OCI-LY1 (cell line): ENCODE measurements around the gene SLC39A11.

Source experiments
- H2AFZ ChIP-seq: fragments of 200-600 bp; sonication (generic), shearing (Covaris generic); 2 replicates; pipeline ENCODE4 v1.6.0; 2014; ENCODE audit warnings: antibody characterized with exemption, mild to moderate bottlenecking, low read length
- H3F3A ChIP-seq: fragments of 200-600 bp; sonication (generic), shearing (Covaris generic); 2 replicates; pipeline ENCODE4 v1.6.0; 2014; ENCODE audit warnings: mild to moderate bottlenecking, antibody characterized with exemption, low read length, moderate library complexity; ENCODE audit not compliant: insufficient read depth
- H3K27ac ChIP-seq: fragments of 200-600 bp; sonication (generic); 2 replicates; pipeline ENCODE4 v1.5.1; 2014; ENCODE audit warnings: low read length, mixed run types, mild to moderate bottlenecking, low read depth; ENCODE audit not compliant: poor library complexity, severe bottlenecking
- H3K27me3 ChIP-seq: fragments of 200-600 bp; sonication (generic); 2 replicates; pipeline ENCODE4 v1.6.0; 2014; ENCODE audit warnings: antibody characterized with exemption, mild to moderate bottlenecking, low read length, moderate library complexity; ENCODE audit not compliant: insufficient read depth
- H3K36me3 ChIP-seq: fragments of 200-600 bp; sonication (generic); 2 replicates; pipeline ENCODE4 v1.6.1; 2014; ENCODE audit warnings: mild to moderate bottlenecking, antibody characterized with exemption, low read length, moderate library complexity, mixed read lengths; ENCODE audit not compliant: insufficient read depth
- H3K4me1 ChIP-seq: fragments of 200-600 bp; sonication (generic); 2 replicates; pipeline ENCODE4 v1.5.1; 2014; ENCODE audit warnings: mild to moderate bottlenecking, low read length, moderate library complexity; ENCODE audit not compliant: insufficient read depth, severe bottlenecking
- H3K4me2 ChIP-seq: fragments of 200-600 bp; sonication (generic), shearing (Covaris generic); 2 replicates; pipeline ENCODE4 v1.6.1; 2014; ENCODE audit warnings: low read length
- H3K4me3 ChIP-seq: fragments of 200-600 bp; sonication (generic); 2 replicates; pipeline ENCODE4 v1.5.1; 2014; ENCODE audit warnings: low read length, low read depth, mild to moderate bottlenecking, mixed read lengths; ENCODE audit not compliant: poor library complexity, severe bottlenecking
- H3K79me2 ChIP-seq: fragments of 200-600 bp; shearing (Covaris generic); 2 replicates; pipeline ENCODE4 v1.6.1; 2016; ENCODE audit warnings: mixed run types, low read length, mixed read lengths; ENCODE audit not compliant: insufficient read depth
- H3K9ac ChIP-seq: fragments of 200-600 bp; sonication (generic), shearing (Covaris generic); 2 replicates; pipeline ENCODE4 v1.6.1; 2014; ENCODE audit warnings: mild to moderate bottlenecking, low read length, mixed read lengths
- H3K9me2 ChIP-seq: fragments of 200-600 bp; sonication (generic), shearing (Covaris generic); 2 replicates; pipeline ENCODE4 v1.6.1; 2014; ENCODE audit warnings: low read depth, mild to moderate bottlenecking, low read length, mixed read lengths
- H3K9me3 ChIP-seq: fragments of 200-600 bp; shearing (Covaris generic); 2 replicates; pipeline ENCODE4 v1.6.1; 2014; ENCODE audit warnings: low read length, mixed read lengths
- H4K20me1 ChIP-seq: fragments of 200-600 bp; sonication (generic), shearing (Covaris generic); 2 replicates; pipeline ENCODE4 v1.6.0; 2016; ENCODE audit warnings: mild to moderate bottlenecking, low read length; ENCODE audit not compliant: insufficient read depth
- CTCF ChIP-seq: fragments of 200-600 bp; sonication (generic), shearing (Covaris generic); IDR thresholded peaks from 2 replicates; pipeline ENCODE4 v1.5.1; 2017; ENCODE audit warnings: mild to moderate bottlenecking, antibody characterized with exemption, low read length, moderate library complexity, mixed read lengths
- EZH2 ChIP-seq: fragments of 200-600 bp; sonication (generic), shearing (Covaris generic); IDR thresholded peaks from 2 replicates; pipeline ENCODE4 v1.8.0; 2017; ENCODE audit warnings: borderline replicate concordance, mixed run types, mild to moderate bottlenecking, antibody characterized with exemption, low read length, moderate library complexity, mixed read lengths

SLC39A11 gene

GRCh38 chr17:73013816-73014663 lies 78.4 kb downstream of the SLC39A11 start:
- Histone ChIP-seq H3K36me3 (no peaks in the 10 kb centered on the region; the same call in 1 of the 2 replicates), H3K9ac (no peak overlapping the region), H2AFZ (no peak overlapping the region), H3K79me2 (no peaks in the 10 kb centered on the region), H3K27me3 (no peaks in the 10 kb centered on the region), H3F3A (no peaks in the 10 kb centered on the region), H3K4me2 (no peak overlapping the region; the same call in 1 of the 2 replicates), H3K4me1 (peaks cover 11% of the 10 kb centered on the region), H4K20me1 (no peaks in the 10 kb centered on the region), H3K27ac (peak overlapping the region; percentile 14), H3K9me3 (peaks cover 12% of the 10 kb centered on the region), H3K4me3 (no peak overlapping the region), H3K9me2 (no peaks in the 10 kb centered on the region)
- peak; percentile 37; the same call in 1 of the 2 replicates for TF ChIP-seq CTCF
- no peak for TF ChIP-seq EZH2

- Histone ChIP-seq H3K36me3 (no peaks in the 10 kb centered on the region), H3K4me1 (peaks cover 11% of the 10 kb centered on the region), H3K9ac (no peak overlapping the region), H3K27ac (peak overlapping the region; percentile 14), H3K9me3 (peaks cover 5% of the 10 kb centered on the region), H3K4me2 (no peak overlapping the region), H3F3A (no peaks in the 10 kb centered on the region), H3K27me3 (no peaks in the 10 kb centered on the region), H3K79me2 (no peaks in the 10 kb centered on the region), H4K20me1 (no peaks in the 10 kb centered on the region), H3K4me3 (no peak overlapping the region), H2AFZ (no peak overlapping the region), H3K9me2 (no peaks in the 10 kb centered on the region)
- no peak for TF ChIP-seq EZH2
- TF ChIP-seq CTCF = no peak
These were observed 79.2 kb downstream of the SLC39A11 start for GRCh38 chr17:73013301-73013700.

- no peak overlapping the region for H3K9ac ChIP-seq
- peaks cover 11% of the 10 kb centered on the region for H3K4me1 ChIP-seq
- H3K27ac ChIP-seq = no peak overlapping the region
- no peaks in the 10 kb centered on the region for H3K36me3 ChIP-seq
- H3K9me3 ChIP-seq = no peaks in the 10 kb centered on the region
- TF ChIP-seq EZH2 (no peak), CTCF (no peak)
- no peaks in the 10 kb centered on the region for H3K9me2 ChIP-seq
- H2AFZ ChIP-seq = no peak overlapping the region
- no peak overlapping the region for H3K4me3 ChIP-seq
- H3K79me2 ChIP-seq = no peaks in the 10 kb centered on the region
- no peak overlapping the region for H3K4me2 ChIP-seq
- H4K20me1 ChIP-seq = no peaks in the 10 kb centered on the region
- H3F3A ChIP-seq = no peaks in the 10 kb centered on the region
- H3K27me3 ChIP-seq = no peaks in the 10 kb centered on the region
These were observed 81.4 kb downstream of the SLC39A11 start for GRCh38 chr17:73011016-73011486.
